GM18517 (cell line): Measurements from ENCODE around the gene HOXC9.

Experiments used
- ATAC-seq: cut with Tn5 transposase; IDR thresholded peaks from one replicate; pipeline ENCODE4 v1.9.1; 2021; ENCODE audit warnings: mild to moderate bottlenecking, moderate library complexity; ENCODE audit not compliant: unreplicated experiment

HOXC9 gene

GRCh38 chr12:54049108-54049507, 49.1 kb downstream of the HOXC9 start:
- ATAC-seq = no peak

GRCh38 chr12:54050482-54050810, 50.5 kb downstream of the HOXC9 start:
- no peak for ATAC-seq

GRCh38 chr12:54051026-54051842, 51.3 kb downstream of the HOXC9 start:
- ATAC-seq = no peak

GRCh38 chr12:54051874-54052437, 52.0 kb downstream of the HOXC9 start:
- ATAC-seq = no peak

GRCh38 chr12:54052438-54053002, 52.6 kb downstream of the HOXC9 start:
- peak; percentile 20 for ATAC-seq
